SK-N-SH treated with all-trans-retinoic acid at 6 μM for 48 hours (cell line): Measurements from ENCODE around the gene AGPAT4.

Experiments used
- ATAC-seq: fragments of 200-7000 bp; cut with Tn5 transposase; 3 replicates; pipeline ENCODE4 v1.9.1; 2020; ENCODE audit warnings: mild to moderate bottlenecking, moderate library complexity
- BACH2 ChIP-seq: fragments of 250-450 bp; sonication (Bioruptor Pico); IDR thresholded peaks from 2 replicates; pipeline ENCODE4 v1.9.0; 2021; ENCODE audit warnings: mild to moderate bottlenecking, borderline replicate concordance
- CSDC2 ChIP-seq: fragments of 250-450 bp; sonication (Bioruptor Pico); IDR thresholded peaks from 2 replicates; pipeline ENCODE4 v1.5.0; 2020; ENCODE audit warnings: mild to moderate bottlenecking, moderate library complexity
- GLIS3 ChIP-seq: fragments of 250-450 bp; sonication (Bioruptor Pico); IDR thresholded peaks from 2 replicates; pipeline ENCODE4 v1.5.0; 2020; ENCODE audit warnings: mild to moderate bottlenecking, moderate library complexity
- OSR1 ChIP-seq: fragments of 250-450 bp; sonication (Bioruptor Pico); IDR thresholded peaks from 2 replicates; pipeline ENCODE4 v1.8.0; 2022; ENCODE audit warnings: moderate library complexity, mild to moderate bottlenecking, inconsistent platforms
- PATZ1 ChIP-seq: fragments of 250-450 bp; sonication (Bioruptor Pico); IDR thresholded peaks from 2 replicates; pipeline ENCODE4 v1.8.0; 2020; ENCODE audit warnings: mild to moderate bottlenecking, moderate library complexity, borderline replicate concordance
- POU6F1 ChIP-seq: fragments of 250-450 bp; sonication (Bioruptor Pico); IDR thresholded peaks from 2 replicates; pipeline ENCODE4 v1.8.0; 2021; ENCODE audit warnings: low read depth, mild to moderate bottlenecking, moderate library complexity, borderline replicate concordance
- PPARA ChIP-seq: fragments of 250-450 bp; sonication (Bioruptor Pico); IDR thresholded peaks from 2 replicates; pipeline ENCODE4 v1.5.0; 2020; ENCODE audit warnings: mild to moderate bottlenecking, borderline replicate concordance
- RARB ChIP-seq: fragments of 250-450 bp; sonication (Bioruptor Pico); IDR thresholded peaks from 2 replicates; pipeline ENCODE4 v1.8.0; 2021; ENCODE audit warnings: mild to moderate bottlenecking, moderate library complexity
- TCF4 ChIP-seq: fragments of 250-450 bp; sonication (Bioruptor Pico); IDR thresholded peaks from 2 replicates; pipeline ENCODE4 v1.8.0; 2021; ENCODE audit warnings: mild to moderate bottlenecking, moderate library complexity, borderline replicate concordance
- TOX ChIP-seq: fragments of 250-450 bp; sonication (Bioruptor Pico); IDR thresholded peaks from 2 replicates; pipeline ENCODE4 v1.8.0; 2021; ENCODE audit warnings: mild to moderate bottlenecking, moderate library complexity, borderline replicate concordance
- TSHZ2 ChIP-seq: fragments of 250-450 bp; sonication (Bioruptor Pico); IDR thresholded peaks from 2 replicates; pipeline ENCODE4 v1.5.0; 2020; ENCODE audit warnings: mild to moderate bottlenecking, moderate library complexity
- ZC3H10 ChIP-seq: fragments of 250-450 bp; sonication (Bioruptor Pico); IDR thresholded peaks from 2 replicates; pipeline ENCODE4 v1.5.1; 2021; ENCODE audit warnings: mild to moderate bottlenecking, moderate library complexity
- ZFP3 ChIP-seq: fragments of 250-450 bp; sonication (Bioruptor Pico); IDR thresholded peaks from 2 replicates; pipeline ENCODE4 v1.5.0; 2020; ENCODE audit warnings: mild to moderate bottlenecking, moderate library complexity
- ZNF565 ChIP-seq: fragments of 450-650 bp; formaldehyde crosslinking; conservative IDR thresholded peaks from 2 replicates; pipeline ENCODE4 v1.5.0; 2020; ENCODE audit warnings: low read depth, mild to moderate bottlenecking, moderate library complexity
- ZNF70 ChIP-seq: fragments of 450-650 bp; formaldehyde crosslinking; IDR thresholded peaks from 2 replicates; pipeline ENCODE4 v1.5.0; 2020; ENCODE audit warnings: mild to moderate bottlenecking, moderate library complexity
- ZNF8 ChIP-seq: fragments of 450-650 bp; formaldehyde crosslinking; IDR thresholded peaks from 2 replicates; pipeline ENCODE4 v1.5.0; 2020; ENCODE audit warnings: mild to moderate bottlenecking, moderate library complexity
- TF ChIP-seq, protein P1 (sequence below): fragments of 250-450 bp; sonication (Bioruptor Pico); IDR thresholded peaks from 2 replicates; pipeline ENCODE4 v1.5.1; 2020; ENCODE audit warnings: low read depth, mild to moderate bottlenecking, moderate library complexity
- TF ChIP-seq, protein P2 (sequence below): fragments of 250-450 bp; sonication (Bioruptor Pico); IDR thresholded peaks from 2 replicates; pipeline ENCODE4 v1.5.1; 2021; ENCODE audit warnings: mild to moderate bottlenecking, moderate library complexity

AGPAT4 gene

GRCh38 chr6:161143663-161144430 lies 130.0 kb downstream of the AGPAT4 start:
- ATAC-seq, result no peak
- no peak for TF ChIP-seq ZNF70 (CRISPR knock-in tag)
- no peak for TF ChIP-seq TCF4 (CRISPR knock-in tag)
- TF ChIP-seq, protein P1, sequence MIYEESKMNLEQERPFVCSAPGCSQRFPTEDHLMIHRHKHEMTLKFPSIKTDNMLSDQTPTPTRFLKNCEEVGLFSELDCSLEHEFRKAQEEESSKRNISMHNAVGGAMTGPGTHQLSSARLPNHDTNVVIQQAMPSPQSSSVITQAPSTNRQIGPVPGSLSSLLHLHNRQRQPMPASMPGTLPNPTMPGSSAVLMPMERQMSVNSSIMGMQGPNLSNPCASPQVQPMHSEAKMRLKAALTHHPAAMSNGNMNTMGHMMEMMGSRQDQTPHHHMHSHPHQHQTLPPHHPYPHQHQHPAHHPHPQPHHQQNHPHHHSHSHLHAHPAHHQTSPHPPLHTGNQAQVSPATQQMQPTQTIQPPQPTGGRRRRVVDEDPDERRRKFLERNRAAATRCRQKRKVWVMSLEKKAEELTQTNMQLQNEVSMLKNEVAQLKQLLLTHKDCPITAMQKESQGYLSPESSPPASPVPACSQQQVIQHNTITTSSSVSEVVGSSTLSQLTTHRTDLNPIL (CRISPR knock-in tag), result no peak
- TF ChIP-seq PPARA (CRISPR knock-in tag), result no peak
- TF ChIP-seq TOX (CRISPR knock-in tag), result no peak
- no peak for TF ChIP-seq TSHZ2 (CRISPR knock-in tag)
- no peak for TF ChIP-seq RARB (CRISPR knock-in tag)
- TF ChIP-seq GLIS3 (CRISPR knock-in tag), result no peak
- TF ChIP-seq ZFP3, result no peak
- no peak for TF ChIP-seq ZC3H10 (CRISPR knock-in tag)
- TF ChIP-seq OSR1 (CRISPR knock-in tag), result no peak
- TF ChIP-seq CSDC2 (CRISPR knock-in tag), result no peak
- TF ChIP-seq ZNF8 (CRISPR knock-in tag), result no peak
- TF ChIP-seq POU6F1 (CRISPR knock-in tag), result no peak
- TF ChIP-seq, protein P2, sequence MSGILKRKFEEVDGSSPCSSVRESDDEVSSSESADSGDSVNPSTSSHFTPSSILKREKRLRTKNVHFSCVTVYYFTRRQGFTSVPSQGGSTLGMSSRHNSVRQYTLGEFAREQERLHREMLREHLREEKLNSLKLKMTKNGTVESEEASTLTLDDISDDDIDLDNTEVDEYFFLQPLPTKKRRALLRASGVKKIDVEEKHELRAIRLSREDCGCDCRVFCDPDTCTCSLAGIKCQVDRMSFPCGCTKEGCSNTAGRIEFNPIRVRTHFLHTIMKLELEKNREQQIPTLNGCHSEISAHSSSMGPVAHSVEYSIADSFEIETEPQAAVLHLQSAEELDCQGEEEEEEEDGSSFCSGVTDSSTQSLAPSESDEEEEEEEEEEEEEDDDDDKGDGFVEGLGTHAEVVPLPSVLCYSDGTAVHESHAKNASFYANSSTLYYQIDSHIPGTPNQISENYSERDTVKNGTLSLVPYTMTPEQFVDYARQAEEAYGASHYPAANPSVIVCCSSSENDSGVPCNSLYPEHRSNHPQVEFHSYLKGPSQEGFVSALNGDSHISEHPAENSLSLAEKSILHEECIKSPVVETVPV (CRISPR knock-in tag), result no peak
- TF ChIP-seq BACH2, result no peak
- TF ChIP-seq PATZ1 (CRISPR knock-in tag), result no peak

- TF ChIP-seq, protein P2 (CRISPR knock-in tag), result no peak
- no peak for TF ChIP-seq ZNF565 (CRISPR knock-in tag)
- no peak for TF ChIP-seq PATZ1 (CRISPR knock-in tag)
- ATAC-seq, result no peak
Observed at GRCh38 chr6:161142957-161143296, 130.9 kb downstream of the AGPAT4 start.
